ENCODE measurements around the gene HSPA1A. TPM values are rescaled to one million over a fixed set of nuclear protein-coding genes. Genes with fewer than 3 reads are reported as not detected.

HSPA1A gene
- total and polyA plus RNA-seq, 9 of the 15 experiments (the other 6 are each of a cell fraction or from before 2014, with no cell fraction given), result 2.2 to 273 (median 107) TPM

GRCh38 chr6:31821301-31822035 lies 6.1 kb downstream of the HSPA1A start (continued):
- TF ChIP-seq CGGBP1 (CRISPR knock-in tag; IDR thresholded peaks at IDR 0.05) (no peak), U2AF1 (optimal IDR thresholded peaks at IDR 0.05; ENCODE audit: low read depth, low read length) (no peak), ZNF609 (CRISPR knock-in tag; IDR thresholded peaks at IDR 0.05; ENCODE audit: borderline replicate concordance) (no peak), GABPB2 (CRISPR knock-in tag; conservative IDR thresholded peaks at IDR 0.05) (no peak; the same call in 1 of the 2 replicates), NR2C2 (CRISPR knock-in tag; IDR thresholded peaks at IDR 0.05) (no peak), NR2C2 (tag; IDR thresholded peaks at IDR 0.05) (no peak), SNRNP70 (optimal IDR thresholded peaks at IDR 0.05; ENCODE audit: low read depth, low read length) (no peak), KAT8 (IDR thresholded peaks at IDR 0.05; ENCODE audit: low read depth) (no peak), ARID2 (IDR thresholded peaks at IDR 0.05) (no peak), STAG1 (CRISPR knock-in tag; IDR thresholded peaks at IDR 0.05; ENCODE audit: borderline replicate concordance) (no peak), CEBPB (tag; IDR thresholded peaks at IDR 0.05) (peak; percentile 89), HMG20B (CRISPR knock-in tag; IDR thresholded peaks at IDR 0.05) (no peak), BRCA1 (IDR thresholded peaks at IDR 0.05) (no peak), BRCA1 (CRISPR knock-in tag; IDR thresholded peaks at IDR 0.05) (no peak), HMGXB4 (CRISPR knock-in tag; IDR thresholded peaks at IDR 0.05) (peak; percentile 43; the same call in 1 of the 2 replicates), ELF2 (CRISPR knock-in tag; IDR thresholded peaks at IDR 0.05) (0 out of 2 replicates have a peak, but pooled peaks have one; percentile 22), ZKSCAN3 (CRISPR knock-in tag; IDR thresholded peaks at IDR 0.05) (no peak), OTX1 (CRISPR knock-in tag; IDR thresholded peaks at IDR 0.05) (0 out of 2 replicates have a peak, but pooled peaks have one; percentile 42), JUN (IDR thresholded peaks at IDR 0.05; ENCODE audit: borderline replicate concordance, low read depth, low read length) (no peak), JUN (CRISPR knock-in tag; IDR thresholded peaks at IDR 0.05; ENCODE audit: borderline replicate concordance) (no peak), SAP30 (IDR thresholded peaks at IDR 0.05; ENCODE audit: borderline replicate concordance, insufficient read depth, low read depth, low read length, poor library complexity, severe bottlenecking) (no peak)
- TF ChIP-seq, protein P1, sequence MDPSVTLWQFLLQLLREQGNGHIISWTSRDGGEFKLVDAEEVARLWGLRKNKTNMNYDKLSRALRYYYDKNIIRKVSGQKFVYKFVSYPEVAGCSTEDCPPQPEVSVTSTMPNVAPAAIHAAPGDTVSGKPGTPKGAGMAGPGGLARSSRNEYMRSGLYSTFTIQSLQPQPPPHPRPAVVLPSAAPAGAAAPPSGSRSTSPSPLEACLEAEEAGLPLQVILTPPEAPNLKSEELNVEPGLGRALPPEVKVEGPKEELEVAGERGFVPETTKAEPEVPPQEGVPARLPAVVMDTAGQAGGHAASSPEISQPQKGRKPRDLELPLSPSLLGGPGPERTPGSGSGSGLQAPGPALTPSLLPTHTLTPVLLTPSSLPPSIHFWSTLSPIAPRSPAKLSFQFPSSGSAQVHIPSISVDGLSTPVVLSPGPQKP (CRISPR knock-in tag; IDR thresholded peaks at IDR 0.05), result no peak
